K562 (cell line): ENCODE data around the gene CUL1.

Source experiments
- BRF2 ChIP-seq: IDR thresholded peaks from 3 replicates; pipeline ENCODE4 v1.6.1; 2011; ENCODE audit warnings: borderline replicate concordance, mild to moderate bottlenecking; ENCODE audit not compliant: insufficient read length, insufficient read depth
- CBFA2T3 ChIP-seq: fragments of 450-650 bp; IDR thresholded peaks from 2 replicates; pipeline ENCODE4 v1.6.1; 2017
- EGR1 ChIP-seq: fragments of 450-650 bp; conservative IDR thresholded peaks from 2 replicates; pipeline ENCODE4 v1.6.1; 2017; ENCODE audit warnings: mild to moderate bottlenecking
- LARP7 ChIP-seq: fragments of 450-650 bp; IDR thresholded peaks from 2 replicates; pipeline ENCODE4 v1.6.1; 2016
- SMC3 ChIP-seq: conservative IDR thresholded peaks from 2 replicates; pipeline ENCODE4 v1.6.1; 2011; ENCODE audit warnings: low read depth, low read length, improper control_type of control experiment; ENCODE audit not compliant: insufficient read depth
- TAF1 ChIP-seq: IDR thresholded peaks from 2 replicates; pipeline ENCODE4 v1.6.1; 2011; ENCODE audit warnings: mild to moderate bottlenecking, low read length, moderate library complexity; ENCODE audit not compliant: insufficient read depth, control insufficient read depth, severe bottlenecking; ENCODE audit errors: extremely low read depth
- ZBTB8A ChIP-seq: fragments of 450-650 bp; IDR thresholded peaks from 2 replicates; pipeline ENCODE4 v1.6.1; 2018; ENCODE audit warnings: mild to moderate bottlenecking, moderate library complexity; ENCODE audit not compliant: partially characterized antibody

GRCh38 chr7:148652773-148653172 lies 45.9 kb upstream of the CUL1 start:
- TF ChIP-seq TAF1 = no peak
- no peak for TF ChIP-seq CBFA2T3
- no peak for TF ChIP-seq ZBTB8A
- TF ChIP-seq LARP7 = no peak
- no peak for TF ChIP-seq EGR1
- TF ChIP-seq SMC3 = no peak
- no peak for TF ChIP-seq BRF2
